Hepatocyte (in vitro differentiated cells): ENCODE measurements around the gene WDR73.

Experiments used
- CTCF ChIP-seq: fragments of 200-600 bp; sonication (generic); IDR thresholded peaks from 2 replicates; pipeline ENCODE4 v1.5.1; 2016; ENCODE audit warnings: antibody characterized with exemption, mild to moderate bottlenecking; ENCODE audit not compliant: poor library complexity
- EZH2 ChIP-seq: fragments of 200-600 bp; sonication (generic); IDR thresholded peaks from 2 replicates; pipeline ENCODE4 v1.6.1; 2016; ENCODE audit warnings: antibody characterized with exemption, mild to moderate bottlenecking, borderline replicate concordance
- EZH2phosphoT487 ChIP-seq: fragments of 200-600 bp; sonication (generic); IDR thresholded peaks from one replicate; pipeline ENCODE4 v1.6.1; 2018; ENCODE audit warnings: antibody characterized with exemption, mild to moderate bottlenecking, low read depth, moderate library complexity; ENCODE audit not compliant: unreplicated experiment, severe bottlenecking

GRCh38 chr15:84633311-84634227, 20.5 kb downstream of the WDR73 start:
- TF ChIP-seq CTCF (no peak), EZH2 (no peak), EZH2phosphoT487 (no peak)
